GM11168 (cell line): ENCODE results near the gene ZNF521.

Experiments
- in situ Hi-C: fragments of 300-500 bp; cut with MboI; formaldehyde crosslinking; loops from one replicate; pipeline ENCODE4 v1.12.0; 2022; ENCODE audit warnings: low sequenced_read_pairs; ENCODE audit not compliant: unreplicated experiment

The ZNF521 gene

GRCh38 chr18:25099895-25100294 lies 252.1 kb downstream of the ZNF521 start:
- in situ Hi-C loops, result no loop called here

DNA sequence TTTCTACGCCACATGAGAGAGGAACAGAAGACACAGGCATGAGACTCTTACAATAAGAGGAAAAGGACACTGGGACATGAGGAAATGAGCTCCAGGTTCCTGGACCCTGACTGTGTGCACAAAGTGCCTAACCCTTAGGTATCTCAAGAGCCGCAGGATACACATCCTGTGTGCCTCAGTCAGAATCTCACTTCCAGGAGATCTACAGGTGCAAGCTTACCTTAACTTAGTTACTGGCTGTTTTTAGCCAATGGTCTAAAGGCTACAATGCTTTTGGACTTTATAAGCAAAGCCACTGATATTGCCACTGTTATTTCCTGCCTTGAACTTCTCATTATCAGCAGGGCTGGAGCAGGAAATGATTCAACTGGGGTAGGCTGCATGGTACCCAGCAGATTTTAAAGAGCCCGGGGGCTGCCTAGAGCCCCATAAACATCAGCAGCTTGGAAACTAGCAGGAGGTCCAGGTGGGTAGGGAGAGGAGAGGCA lies 254.4 kb downstream of the ZNF521 start:
- in situ Hi-C loops, result no loop called here

- in situ Hi-C loops, result no loop called here
Observed at GRCh38 chr18:25097057-25097456, 254.9 kb downstream of the ZNF521 start.

DNA sequence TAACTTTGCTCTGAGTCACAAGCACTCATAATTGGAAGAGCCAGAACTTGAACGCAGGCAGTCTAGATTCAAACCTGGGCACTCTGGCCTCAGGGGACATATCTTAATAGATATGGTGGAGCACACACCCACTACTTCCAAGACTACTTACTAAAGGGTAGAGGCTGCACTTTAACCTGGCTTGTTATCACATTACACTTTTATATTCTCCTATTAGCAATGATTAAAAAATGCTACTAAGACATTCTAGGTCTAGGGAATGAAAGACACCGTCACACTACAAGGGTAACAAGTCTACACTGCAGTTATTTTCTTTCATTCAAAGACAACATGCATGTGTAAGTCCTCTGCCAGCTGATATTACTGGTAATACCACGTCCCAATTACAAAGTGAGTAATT lies 258.8 kb downstream of the ZNF521 start:
- in situ Hi-C loops, result no loop called here

DNA sequence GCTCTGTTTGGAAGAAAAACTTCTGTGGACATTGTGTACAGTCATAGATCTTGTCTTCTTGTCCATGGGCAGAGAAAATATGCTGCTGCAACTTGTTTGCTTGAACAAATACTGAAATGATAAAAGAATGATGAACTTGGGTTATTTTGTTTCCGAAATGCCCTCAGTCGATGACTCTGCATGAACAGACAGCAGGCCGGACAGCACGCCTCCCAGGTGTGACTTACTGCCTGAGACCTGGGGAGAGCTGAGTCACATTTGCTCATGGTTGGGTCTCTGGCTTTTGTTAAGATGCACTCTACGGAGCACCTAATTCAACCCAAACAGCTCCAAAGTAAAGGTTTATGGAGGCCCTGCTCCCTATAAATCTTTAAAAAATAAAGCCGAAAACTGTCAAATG lies 262.5 kb downstream of the ZNF521 start:
- in situ Hi-C loops, result no loop called here

DNA sequence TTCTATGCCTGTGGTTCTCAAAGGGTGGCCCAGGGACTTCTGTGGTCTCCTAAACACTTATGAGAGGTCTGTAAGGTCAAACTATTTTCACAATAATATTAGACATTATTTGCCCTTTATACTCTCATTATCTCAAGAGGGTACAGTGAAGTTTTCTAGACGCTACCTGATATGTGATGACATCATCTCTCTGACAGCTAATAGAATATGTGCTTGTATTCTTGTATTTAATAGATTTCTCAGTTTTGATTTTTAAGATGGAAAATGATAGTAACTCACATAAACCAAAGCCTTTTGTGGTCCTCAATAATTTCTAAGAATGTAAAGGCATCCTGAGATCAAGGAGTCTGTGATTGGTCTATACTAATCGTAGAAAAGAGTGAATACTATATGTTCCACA lies 265.1 kb downstream of the ZNF521 start:
- in situ Hi-C loops, result no loop called here

DNA sequence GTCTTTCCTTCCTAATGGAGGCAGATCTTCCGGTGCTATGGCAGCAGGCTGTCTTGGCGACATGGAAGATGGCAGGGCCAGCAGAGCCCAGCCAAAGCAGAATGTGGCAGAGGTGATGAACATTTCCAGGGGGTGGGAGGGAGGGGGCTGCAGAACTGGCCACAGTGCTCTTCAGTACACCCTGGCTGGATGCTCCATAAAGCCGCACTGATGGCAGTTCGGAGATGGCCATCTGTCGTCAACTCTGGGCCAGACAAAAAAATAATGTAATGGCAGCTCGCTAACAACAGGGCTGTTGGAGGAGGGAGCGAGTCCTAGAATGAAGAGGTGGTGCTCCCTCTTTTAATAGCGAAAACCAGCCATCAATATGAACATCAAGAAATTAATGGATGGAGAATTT lies 271.0 kb downstream of the ZNF521 start:
- in situ Hi-C loops, result no loop called here

- in situ Hi-C loops, result no loop called here
Observed at GRCh38 chr18:25080211-25080610, 271.8 kb downstream of the ZNF521 start.

- in situ Hi-C loops, result no loop called here
Observed at GRCh38 chr18:25077944-25078723, 273.8 kb downstream of the ZNF521 start.

- in situ Hi-C loops, result no loop called here
Observed at GRCh38 chr18:25077038-25077943, 274.7 kb downstream of the ZNF521 start.

DNA sequence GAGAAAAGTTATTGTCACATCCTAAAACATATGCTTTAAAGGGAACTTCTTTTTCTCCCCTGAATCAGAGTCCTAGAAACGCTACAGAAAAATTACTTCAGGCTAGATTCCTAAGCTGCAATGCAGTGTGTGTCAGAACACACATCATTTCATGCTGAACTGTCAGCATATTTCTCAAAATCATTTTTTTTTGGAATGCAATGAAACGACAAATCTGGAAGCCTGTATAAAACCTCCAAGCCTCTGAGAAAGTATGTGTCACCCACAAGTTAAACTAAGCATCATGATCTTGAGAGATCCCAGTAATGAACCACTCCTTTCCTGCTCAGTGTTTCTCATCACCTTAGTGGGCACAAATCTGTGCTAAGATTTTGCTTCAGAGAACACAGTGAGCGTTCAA lies 276.2 kb downstream of the ZNF521 start:
- in situ Hi-C loops, result no loop called here

DNA sequence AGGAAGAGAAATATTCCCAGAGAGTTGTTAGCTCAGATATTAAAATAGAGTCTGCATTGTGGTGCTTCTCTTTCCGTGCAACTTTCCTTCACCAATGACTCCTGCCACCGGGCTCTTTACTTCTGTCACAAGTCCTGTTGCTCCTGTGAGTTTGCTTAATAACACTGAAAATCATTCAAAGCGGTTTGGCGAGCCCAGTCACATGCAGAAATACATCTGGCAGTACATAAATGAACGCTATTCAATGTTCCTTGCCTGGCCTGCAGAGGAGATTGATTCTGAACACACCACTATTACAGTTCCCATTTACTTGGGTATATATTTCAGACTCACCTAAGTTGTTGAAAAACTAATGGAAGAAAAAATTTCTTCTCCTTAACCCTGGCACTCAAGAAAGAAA lies 276.6 kb downstream of the ZNF521 start:
- in situ Hi-C loops, result no loop called here

- in situ Hi-C loops, result no loop called here
Observed at GRCh38 chr18:25074925-25075324, 277.0 kb downstream of the ZNF521 start.

DNA sequence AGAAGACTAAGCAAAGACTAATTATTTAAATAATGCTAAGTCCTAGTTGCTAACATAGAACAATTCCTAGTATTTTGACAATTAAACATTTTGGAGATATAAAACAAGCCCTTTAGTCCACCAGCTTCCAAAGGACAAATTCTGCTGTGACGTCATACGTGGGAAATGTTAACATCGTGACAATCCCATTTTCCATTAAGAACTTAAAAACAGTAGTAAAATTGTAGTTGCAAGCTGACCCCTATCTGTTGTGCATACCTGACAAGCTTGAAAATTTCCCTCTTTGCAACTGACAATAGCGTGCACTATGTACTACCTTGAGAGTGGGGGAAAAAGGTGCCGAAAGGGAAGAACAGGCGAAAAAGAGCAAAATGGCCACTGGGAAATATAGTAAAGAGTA lies 279.8 kb downstream of the ZNF521 start:
- in situ Hi-C loops, result no loop called here

DNA sequence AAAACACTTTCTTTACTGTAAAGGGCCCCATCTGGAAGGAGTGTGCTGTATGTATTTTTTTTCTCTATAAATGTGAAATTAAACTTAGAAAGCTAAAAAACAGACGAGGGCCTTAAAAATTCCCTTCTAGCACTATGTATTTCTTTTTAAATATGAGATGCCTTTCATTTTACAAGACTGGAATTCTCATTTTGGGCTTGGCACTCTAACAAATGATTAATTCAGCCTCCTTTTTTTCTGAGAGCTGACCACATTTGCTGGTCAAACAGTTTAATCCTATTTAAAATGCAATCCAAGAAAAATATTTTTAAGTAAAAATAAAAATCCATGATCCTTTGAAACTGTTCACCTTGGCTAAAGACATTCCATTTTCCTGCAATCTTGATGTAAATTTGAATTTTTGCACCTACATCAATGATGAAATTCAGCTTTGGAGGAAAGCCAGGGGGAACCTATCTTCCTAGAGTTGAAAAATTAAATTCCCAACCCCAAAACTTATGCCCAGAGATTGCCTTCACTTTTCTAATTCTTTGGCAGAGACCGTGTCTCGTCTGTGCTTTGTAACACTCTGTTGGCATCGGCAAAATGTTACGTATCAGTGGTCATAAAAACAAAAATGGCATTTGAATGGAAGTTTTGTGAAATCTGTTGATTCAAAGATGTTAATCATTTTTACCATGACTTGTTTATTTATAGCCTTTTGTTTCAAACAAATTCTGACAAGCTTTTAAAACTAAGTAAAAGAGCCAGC lies 284.5 kb downstream of the ZNF521 start:
- in situ Hi-C loops, result no loop called here

DNA sequence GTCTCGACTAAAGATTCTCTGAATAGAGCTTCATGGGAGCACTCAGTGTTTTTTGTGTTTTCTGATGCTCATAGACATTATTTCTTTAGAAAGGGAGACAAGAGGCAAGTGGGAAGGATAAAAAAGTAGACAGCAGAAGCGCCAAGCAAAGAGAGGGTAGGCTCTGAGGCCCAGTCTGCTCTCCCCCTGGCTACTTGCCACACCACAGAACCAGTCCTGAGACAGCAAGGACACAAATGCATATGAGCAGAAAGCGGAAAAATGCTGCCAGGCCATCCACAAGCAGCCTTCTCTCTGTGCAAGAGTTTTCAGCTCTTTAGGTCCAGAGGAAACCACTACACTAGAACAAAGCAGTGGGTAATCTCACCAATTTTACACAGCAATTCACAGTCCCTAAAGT lies 285.4 kb downstream of the ZNF521 start:
- in situ Hi-C loops, result no loop called here

GRCh38 chr18:25062720-25063119 lies 289.2 kb downstream of the ZNF521 start:
- in situ Hi-C loops, result no loop called here

DNA sequence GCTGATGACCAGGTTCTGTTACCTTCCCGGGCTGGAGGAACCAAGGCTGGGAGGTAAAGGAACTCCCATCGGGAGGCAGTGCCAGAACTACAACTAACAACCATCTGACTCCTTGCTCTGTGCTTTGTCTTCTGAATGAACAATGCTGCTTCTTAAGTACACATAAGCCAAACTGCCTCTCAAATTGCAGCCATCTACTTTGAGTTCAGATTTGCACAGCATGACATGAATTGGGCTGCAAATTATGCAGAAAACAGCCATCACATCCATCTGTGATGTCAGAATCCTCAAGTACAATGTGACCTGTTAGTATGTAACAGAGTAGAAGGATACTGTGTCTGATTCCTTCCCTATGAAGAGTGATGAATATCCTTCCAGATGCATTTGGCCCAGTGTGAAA lies 290.6 kb downstream of the ZNF521 start:
- in situ Hi-C loops, result no loop called here

DNA sequence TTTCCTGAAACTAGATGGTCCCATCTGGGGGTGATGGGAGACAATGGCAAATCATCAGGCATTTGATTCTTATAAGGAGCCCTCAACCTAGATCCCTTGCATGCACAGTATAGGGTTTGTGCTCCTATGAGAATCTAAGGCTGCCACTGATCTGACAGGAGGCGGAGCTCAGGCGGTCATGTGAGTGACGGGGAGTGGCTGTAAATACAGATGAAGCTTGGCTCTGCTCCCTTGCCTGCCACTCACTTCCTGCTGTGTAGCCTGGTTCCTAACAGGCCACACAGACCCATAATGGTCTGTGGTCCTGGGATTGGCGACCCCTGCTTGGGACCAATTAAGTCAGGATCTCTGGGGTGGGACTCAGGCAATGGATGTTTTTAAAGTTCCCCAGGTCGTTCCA lies 293.4 kb downstream of the ZNF521 start:
- in situ Hi-C loops, result no loop called here

- in situ Hi-C loops, result no loop called here
Observed at GRCh38 chr18:25057491-25058050, 294.4 kb downstream of the ZNF521 start.
